ENCODE measurements around the gene ANKS1B. TPM values are rescaled to one million over a fixed set of nuclear protein-coding genes. Genes with fewer than 3 reads are reported as not detected.

ANKS1B gene
- total RNA-seq, 1 experiment from 2014 or later: 9.7 TPM

DNA sequence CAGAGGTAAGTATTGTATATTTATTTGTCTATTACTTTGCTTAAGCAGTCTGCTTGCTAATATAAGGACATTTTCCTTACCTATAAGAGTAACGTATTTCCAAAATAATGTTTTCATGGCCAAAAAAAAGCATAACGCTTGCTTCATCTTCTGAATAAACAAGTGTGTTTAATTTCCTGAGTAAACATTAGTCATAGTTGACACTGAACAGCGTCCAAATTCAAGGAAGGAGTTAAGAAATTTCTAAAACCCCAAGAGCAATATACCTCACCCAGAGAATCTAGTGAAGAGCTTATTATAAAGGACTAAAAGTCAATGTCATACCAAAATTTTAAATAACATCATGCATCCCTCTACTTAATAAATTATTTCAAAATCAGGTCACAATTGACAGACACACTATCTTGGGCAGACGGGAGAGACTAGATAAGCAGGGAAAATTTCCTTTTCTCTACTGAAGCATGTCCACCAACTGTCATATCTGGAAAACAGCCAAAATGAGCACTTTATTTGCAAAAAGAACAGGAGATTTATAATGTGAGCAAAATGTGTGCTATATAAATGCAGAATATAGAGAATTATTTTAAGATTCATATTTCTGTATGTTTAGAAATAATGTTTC is 25.1 kb downstream of the ANKS1B start:
- intact Hi-C loops (cut with micrococcal nuclease; ENCODE audit: unreplicated experiment): no loop called here
- CTCF ChIA-PET: no interaction called here
- peak overlapping the region; percentile 73; the same call in 1 of the 2 replicates for H3K27ac ChIP-seq (ENCODE audit: low read length)
- DNase-seq (ENCODE audit: low read depth, low spot score): peak; percentile 30
- H3K9me3 ChIP-seq (ENCODE audit: control insufficient read depth, insufficient read depth, low read depth, low read length): no peaks in the 10 kb centered on the region
- TF ChIP-seq POLR2AphosphoS5 (IDR thresholded peaks at IDR 0.05; ENCODE audit: low read depth, low read length) (no peak), TCF7L2 (IDR thresholded peaks at IDR 0.05; ENCODE audit: low read depth, low read length) (no peak), SIN3A (IDR thresholded peaks at IDR 0.05; ENCODE audit: borderline replicate concordance, insufficient read depth, low read depth, low read length) (no peak)
- TF ChIP-seq, protein P1, sequence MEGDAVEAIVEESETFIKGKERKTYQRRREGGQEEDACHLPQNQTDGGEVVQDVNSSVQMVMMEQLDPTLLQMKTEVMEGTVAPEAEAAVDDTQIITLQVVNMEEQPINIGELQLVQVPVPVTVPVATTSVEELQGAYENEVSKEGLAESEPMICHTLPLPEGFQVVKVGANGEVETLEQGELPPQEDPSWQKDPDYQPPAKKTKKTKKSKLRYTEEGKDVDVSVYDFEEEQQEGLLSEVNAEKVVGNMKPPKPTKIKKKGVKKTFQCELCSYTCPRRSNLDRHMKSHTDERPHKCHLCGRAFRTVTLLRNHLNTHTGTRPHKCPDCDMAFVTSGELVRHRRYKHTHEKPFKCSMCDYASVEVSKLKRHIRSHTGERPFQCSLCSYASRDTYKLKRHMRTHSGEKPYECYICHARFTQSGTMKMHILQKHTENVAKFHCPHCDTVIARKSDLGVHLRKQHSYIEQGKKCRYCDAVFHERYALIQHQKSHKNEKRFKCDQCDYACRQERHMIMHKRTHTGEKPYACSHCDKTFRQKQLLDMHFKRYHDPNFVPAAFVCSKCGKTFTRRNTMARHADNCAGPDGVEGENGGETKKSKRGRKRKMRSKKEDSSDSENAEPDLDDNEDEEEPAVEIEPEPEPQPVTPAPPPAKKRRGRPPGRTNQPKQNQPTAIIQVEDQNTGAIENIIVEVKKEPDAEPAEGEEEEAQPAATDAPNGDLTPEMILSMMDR (IDR thresholded peaks at IDR 0.05): no peak
- TF ChIP-seq, protein P2, sequence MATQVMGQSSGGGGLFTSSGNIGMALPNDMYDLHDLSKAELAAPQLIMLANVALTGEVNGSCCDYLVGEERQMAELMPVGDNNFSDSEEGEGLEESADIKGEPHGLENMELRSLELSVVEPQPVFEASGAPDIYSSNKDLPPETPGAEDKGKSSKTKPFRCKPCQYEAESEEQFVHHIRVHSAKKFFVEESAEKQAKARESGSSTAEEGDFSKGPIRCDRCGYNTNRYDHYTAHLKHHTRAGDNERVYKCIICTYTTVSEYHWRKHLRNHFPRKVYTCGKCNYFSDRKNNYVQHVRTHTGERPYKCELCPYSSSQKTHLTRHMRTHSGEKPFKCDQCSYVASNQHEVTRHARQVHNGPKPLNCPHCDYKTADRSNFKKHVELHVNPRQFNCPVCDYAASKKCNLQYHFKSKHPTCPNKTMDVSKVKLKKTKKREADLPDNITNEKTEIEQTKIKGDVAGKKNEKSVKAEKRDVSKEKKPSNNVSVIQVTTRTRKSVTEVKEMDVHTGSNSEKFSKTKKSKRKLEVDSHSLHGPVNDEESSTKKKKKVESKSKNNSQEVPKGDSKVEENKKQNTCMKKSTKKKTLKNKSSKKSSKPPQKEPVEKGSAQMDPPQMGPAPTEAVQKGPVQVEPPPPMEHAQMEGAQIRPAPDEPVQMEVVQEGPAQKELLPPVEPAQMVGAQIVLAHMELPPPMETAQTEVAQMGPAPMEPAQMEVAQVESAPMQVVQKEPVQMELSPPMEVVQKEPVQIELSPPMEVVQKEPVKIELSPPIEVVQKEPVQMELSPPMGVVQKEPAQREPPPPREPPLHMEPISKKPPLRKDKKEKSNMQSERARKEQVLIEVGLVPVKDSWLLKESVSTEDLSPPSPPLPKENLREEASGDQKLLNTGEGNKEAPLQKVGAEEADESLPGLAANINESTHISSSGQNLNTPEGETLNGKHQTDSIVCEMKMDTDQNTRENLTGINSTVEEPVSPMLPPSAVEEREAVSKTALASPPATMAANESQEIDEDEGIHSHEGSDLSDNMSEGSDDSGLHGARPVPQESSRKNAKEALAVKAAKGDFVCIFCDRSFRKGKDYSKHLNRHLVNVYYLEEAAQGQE (IDR thresholded peaks at IDR 0.05; ENCODE audit: insufficient read depth in 1 of 2, low read depth in 2 of 2, low read length in 1 of 2): no peak
- ATAC-seq: peak; percentile 71; the same call in 1 of the 2 replicates
- BruUV-seq (replicated peaks): no TSS peak
- H3K4me3 ChIP-seq (ENCODE audit: low read depth in 2 of 2, low read length in 2 of 2): no peak overlapping the region
- in situ Hi-C loops (cut with HindIII; ENCODE audit: low pct_unique_long_range_greater_than_20kb, low sequenced_read_pairs): no loop called here
- H3K36me3 ChIP-seq (ENCODE audit: control insufficient read depth, insufficient read depth, low read length): no peaks in the 10 kb centered on the region
- no peaks in the 10 kb centered on the region for H3K27me3 ChIP-seq (ENCODE audit: control insufficient read depth, insufficient read depth, low read length)
- peaks cover 17% of the 10 kb centered on the region for H3K4me1 ChIP-seq (ENCODE audit: control insufficient read depth, insufficient read depth, low read length)
- POLR2A ChIA-PET: no interaction called here

DNA sequence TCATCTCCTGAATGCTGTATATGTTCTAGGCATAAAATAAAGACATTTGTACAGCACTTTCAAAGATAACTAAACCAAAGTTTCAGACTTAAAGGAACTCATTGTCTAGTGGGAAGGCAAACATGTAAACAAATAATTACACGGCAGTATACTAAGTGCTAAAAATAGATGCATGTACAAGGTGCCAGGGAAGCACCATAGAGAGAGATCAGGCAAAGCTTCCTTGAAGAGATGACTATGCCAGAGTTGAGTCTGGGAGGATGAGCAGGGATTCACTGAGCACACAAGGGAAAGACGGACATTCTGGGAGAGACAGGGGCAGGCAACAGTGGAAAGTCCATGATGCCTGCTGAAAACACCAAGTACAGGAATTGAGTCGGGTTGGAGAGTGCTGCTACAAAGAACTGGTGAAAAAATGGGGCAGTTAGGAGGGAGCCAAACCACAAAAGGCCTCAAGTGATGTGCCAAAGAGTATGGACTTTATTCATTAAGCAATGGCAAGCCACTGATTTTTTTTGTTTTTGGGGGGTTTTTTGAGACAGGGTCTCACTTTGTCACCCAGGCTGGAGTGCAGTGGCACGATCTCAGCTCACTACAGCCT is 26.8 kb downstream of the ANKS1B start:
- ChIA-PET POLR2A (no interaction called here), CTCF (no interaction called here)
- no peak for TF ChIP-seq TCF7L2 (IDR thresholded peaks at IDR 0.05; ENCODE audit: low read depth, low read length)
- TF ChIP-seq, protein P2 (IDR thresholded peaks at IDR 0.05; ENCODE audit: insufficient read depth in 1 of 2, low read depth in 2 of 2, low read length in 1 of 2): no peak
- no peak for TF ChIP-seq POLR2AphosphoS5 (IDR thresholded peaks at IDR 0.05; ENCODE audit: low read depth, low read length)
- Histone ChIP-seq H3K27me3 (ENCODE audit: control insufficient read depth, insufficient read depth, low read length) (no peaks in the 10 kb centered on the region), H3K9me3 (ENCODE audit: control insufficient read depth, insufficient read depth, low read depth, low read length) (no peaks in the 10 kb centered on the region), H3K27ac (ENCODE audit: low read length) (no peak overlapping the region), H3K4me3 (ENCODE audit: low read depth in 2 of 2, low read length in 2 of 2) (no peak overlapping the region), H3K36me3 (ENCODE audit: control insufficient read depth, insufficient read depth, low read length) (no peaks in the 10 kb centered on the region), H3K4me1 (ENCODE audit: control insufficient read depth, insufficient read depth, low read length) (peaks cover 17% of the 10 kb centered on the region)
- no TSS peak for BruUV-seq (replicated peaks)
- in situ Hi-C loops (cut with HindIII; ENCODE audit: low pct_unique_long_range_greater_than_20kb, low sequenced_read_pairs) (no loop called here), intact Hi-C loops (cut with micrococcal nuclease; ENCODE audit: unreplicated experiment) (no loop called here)
- no peak for ATAC-seq
- DNase-seq (ENCODE audit: low read depth, low spot score): no peak
